Activated B cell treated with CpG ODN at 0.5 μM for 24 hours (primary cell): ENCODE data around the gene FGF21. TPM values are rescaled to one million over a fixed set of nuclear protein-coding genes. Genes with fewer than 3 reads are reported as not detected.
A peak's percentile ranks its signal among the peaks of the same experiment; 100 is the strongest.
"Not testable (repeated sequence)": the region's sequence is repeated elsewhere in the genome, so short reads cannot be mapped to it uniquely, and the experiment has no call there.

Source experiments
- ATAC-seq: fragments of 200-7000 bp; cut with Tn5 transposase; one replicate; pipeline ENCODE4 v1.10.0; 2021; ENCODE audit warnings: low read depth, mild to moderate bottlenecking, moderate library complexity
- CTCF ChIA-PET: fragments of 350-600 bp; sonication (Branson Sonifier 250); formaldehyde crosslinking; loops from one replicate; lab custom pipeline; 2021; ENCODE audit warnings: antibody characterized with exemption; lab: Charles Lee
- POLR2A ChIA-PET: fragments of 350-600 bp; sonication (Branson Sonifier 250); formaldehyde crosslinking; loops from one replicate; lab custom pipeline; 2021; ENCODE audit warnings: antibody characterized with exemption; lab: Charles Lee
- DNase-seq: peaks from one replicate; pipeline ENCODE4 v3.0.0; 2022
- H3K27ac Mint-ChIP-seq: one replicate; pipeline ENCODE4 v1.8.0; 2020; ENCODE audit warnings: mixed read lengths
- H3K27me3 Mint-ChIP-seq: one replicate; pipeline ENCODE4 v1.8.0; 2021; ENCODE audit warnings: mixed read lengths
- H3K36me3 Mint-ChIP-seq: one replicate; pipeline ENCODE4 v1.8.0; 2021; ENCODE audit warnings: low read depth, mixed read lengths
- H3K4me1 Mint-ChIP-seq: one replicate; pipeline ENCODE4 v1.8.0; 2021; ENCODE audit warnings: mixed read lengths
- H3K4me3 Mint-ChIP-seq: one replicate; pipeline ENCODE4 v1.8.0; 2020; ENCODE audit warnings: mild to moderate bottlenecking, mixed read lengths
- H3K9me3 Mint-ChIP-seq: one replicate; pipeline ENCODE4 v1.8.0; 2020; ENCODE audit warnings: mixed read lengths
- intact Hi-C: fragments of 100-400 bp; cut with micrococcal nuclease; formaldehyde crosslinking; loops from one replicate; pipeline ENCODE4 v1.15.1; 2024
- total RNA-seq: library from RNA; stranded (reverse); gene quantifications from 2 replicates; pipeline ENCODE4 v1.2.3, GENCODE V29; 2022
- TF ChIP-seq, protein P1 (sequence below): fragments of 200-600 bp; IDR thresholded peaks from one replicate; pipeline ENCODE4 v1.8.0; 2022; ENCODE audit warnings: antibody characterized with exemption, mild to moderate bottlenecking

Gene FGF21
- total RNA-seq, 1 donor from 2014 or later, result not detected

- intact Hi-C loops, result loop anchor here (1.0 to 5.0 kb wide), 8 partner anchors 11 to 928 kb away; partner anchors contain the start of genes CA11, DBP, RRAS and SCAF1
- peaks cover 25% of the 10 kb centered on the region for H3K4me1 Mint-ChIP-seq
- H3K4me3 Mint-ChIP-seq, result peak overlapping the region; percentile 81
- CTCF ChIA-PET, result no interaction called here
- no peaks in the 10 kb centered on the region for H3K27me3 Mint-ChIP-seq
- H3K27ac Mint-ChIP-seq, result peak overlapping the region; percentile 77
- DNase-seq, result peak; percentile 94
- no peaks in the 10 kb centered on the region for H3K36me3 Mint-ChIP-seq
- H3K9me3 Mint-ChIP-seq, result no peaks in the 10 kb centered on the region
- POLR2A ChIA-PET, result interaction anchor here (0.5 to 2.2 kb wide), 8 partner anchors 11 to 756 kb away, joined by 3 to 13 read pairs (median 5); partner anchors contain the start of gene DBP
- peak; percentile 91 for ATAC-seq
- TF ChIP-seq, protein P1, sequence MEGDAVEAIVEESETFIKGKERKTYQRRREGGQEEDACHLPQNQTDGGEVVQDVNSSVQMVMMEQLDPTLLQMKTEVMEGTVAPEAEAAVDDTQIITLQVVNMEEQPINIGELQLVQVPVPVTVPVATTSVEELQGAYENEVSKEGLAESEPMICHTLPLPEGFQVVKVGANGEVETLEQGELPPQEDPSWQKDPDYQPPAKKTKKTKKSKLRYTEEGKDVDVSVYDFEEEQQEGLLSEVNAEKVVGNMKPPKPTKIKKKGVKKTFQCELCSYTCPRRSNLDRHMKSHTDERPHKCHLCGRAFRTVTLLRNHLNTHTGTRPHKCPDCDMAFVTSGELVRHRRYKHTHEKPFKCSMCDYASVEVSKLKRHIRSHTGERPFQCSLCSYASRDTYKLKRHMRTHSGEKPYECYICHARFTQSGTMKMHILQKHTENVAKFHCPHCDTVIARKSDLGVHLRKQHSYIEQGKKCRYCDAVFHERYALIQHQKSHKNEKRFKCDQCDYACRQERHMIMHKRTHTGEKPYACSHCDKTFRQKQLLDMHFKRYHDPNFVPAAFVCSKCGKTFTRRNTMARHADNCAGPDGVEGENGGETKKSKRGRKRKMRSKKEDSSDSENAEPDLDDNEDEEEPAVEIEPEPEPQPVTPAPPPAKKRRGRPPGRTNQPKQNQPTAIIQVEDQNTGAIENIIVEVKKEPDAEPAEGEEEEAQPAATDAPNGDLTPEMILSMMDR, result no peak
Measured at GRCh38 chr19:48713864-48714755, 41.2 kb upstream of the FGF21 start.

DNA sequence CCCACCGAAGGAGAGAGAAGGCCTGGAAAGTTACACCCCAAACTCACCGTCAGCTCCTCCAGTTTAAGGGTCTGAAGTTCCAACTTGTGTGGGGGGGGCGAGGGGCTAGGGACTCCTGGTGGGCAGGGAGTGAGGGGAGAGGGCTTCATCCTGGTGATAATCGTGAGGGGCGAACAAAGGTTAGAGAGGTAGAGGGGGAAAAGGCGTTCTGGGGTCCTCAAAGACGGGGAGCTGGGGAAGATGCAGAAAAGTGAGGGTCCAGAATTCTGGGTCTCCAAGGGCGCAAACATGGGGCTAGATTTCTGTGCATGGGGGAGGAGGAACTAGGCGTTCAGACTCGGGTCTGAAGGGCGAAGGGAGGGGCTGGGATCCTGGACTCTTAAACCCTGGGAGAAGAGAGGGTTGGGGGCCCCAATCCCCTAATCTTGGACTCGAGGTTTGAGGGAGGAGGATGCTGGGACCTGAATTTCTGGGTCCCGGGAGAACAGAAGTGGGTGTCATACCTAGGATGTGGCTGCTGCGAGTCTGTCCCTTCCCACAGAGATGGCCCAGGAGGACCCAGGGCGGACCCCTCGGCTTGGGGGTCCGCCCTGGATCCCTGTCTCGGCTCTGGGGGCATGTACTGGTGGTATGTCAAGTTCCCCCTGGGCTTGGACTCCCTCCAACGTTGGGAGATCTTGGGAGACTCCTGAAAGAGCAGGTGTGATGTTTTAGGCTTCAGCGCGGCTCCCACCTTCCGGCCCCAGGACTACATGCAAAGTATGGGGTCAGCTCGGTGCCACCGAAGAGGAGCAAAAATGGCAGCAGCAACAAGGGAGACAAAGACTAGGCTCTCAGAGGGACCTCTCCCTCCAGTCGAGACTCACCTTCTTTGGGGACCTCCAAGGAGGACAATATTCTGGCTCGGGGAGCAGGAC, 40.3 kb upstream of the FGF21 start:
- no peak for ATAC-seq
- TF ChIP-seq, protein P1, result no peak
- Mint-ChIP-seq H3K27me3 (no peaks in the 10 kb centered on the region), H3K36me3 (no peaks in the 10 kb centered on the region), H3K4me1 (peaks cover 25% of the 10 kb centered on the region), H3K9me3 (no peaks in the 10 kb centered on the region), H3K27ac (peak overlapping the region; percentile 77), H3K4me3 (peak overlapping the region; percentile 81)
- ChIA-PET POLR2A (interaction anchor here (0.6 to 2.2 kb wide), 7 partner anchors 10 to 78 kb away, joined by 3 to 13 read pairs (median 6); partner anchors contain the start of gene DBP), CTCF (no interaction called here)
- intact Hi-C loops, result loop anchor here (1.0 to 5.0 kb wide), 8 partner anchors 10 to 927 kb away; partner anchors contain the start of genes CA11, DBP, RRAS and SCAF1
- no peak for DNase-seq

DNA sequence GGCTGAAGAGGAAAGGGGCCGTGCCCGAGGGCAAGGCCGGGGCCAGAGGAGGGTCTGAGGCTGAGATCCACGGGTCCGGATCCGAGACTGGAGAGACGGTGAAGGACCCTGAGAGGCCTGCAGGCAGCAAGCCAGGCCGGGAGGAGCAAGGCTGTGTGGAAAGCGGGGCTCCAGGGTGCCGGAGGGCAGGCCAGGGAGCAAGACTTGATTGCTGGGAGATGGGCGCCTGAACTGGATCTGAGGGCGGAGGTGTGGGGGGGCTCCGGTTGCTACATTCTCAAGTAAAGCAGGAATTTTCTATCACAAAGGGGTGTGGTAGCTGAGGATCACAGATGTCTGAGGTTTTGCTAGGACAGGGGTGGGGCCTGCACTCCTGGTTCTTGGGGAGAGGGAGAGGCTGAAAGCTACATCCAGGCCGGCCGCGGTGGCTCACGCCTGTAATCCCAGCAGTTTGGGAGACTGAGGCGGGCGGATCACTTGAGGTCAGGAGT, 39.6 kb upstream of the FGF21 start:
- H3K36me3 Mint-ChIP-seq, result peaks cover under 1% of the 10 kb centered on the region
- ATAC-seq, result no peak
- peak overlapping the region; percentile 50 for H3K27ac Mint-ChIP-seq
- peaks cover 28% of the 10 kb centered on the region for H3K4me1 Mint-ChIP-seq
- DNase-seq, result no peak
- intact Hi-C loops, result loop anchor here (2.0 kb wide), 1 partner anchor 55 kb away; no protein-coding TSS in a partner anchor
- ChIA-PET CTCF (no interaction called here), POLR2A (interaction anchor here (0.9 to 1.3 kb wide), 2 partner anchors 9 to 11 kb away, joined by 4 to 7 read pairs; no protein-coding TSS in a partner anchor)
- H3K9me3 Mint-ChIP-seq, result no peaks in the 10 kb centered on the region
- TF ChIP-seq, protein P1, result no peak
- H3K4me3 Mint-ChIP-seq, result peak overlapping the region; percentile 11
- H3K27me3 Mint-ChIP-seq, result no peaks in the 10 kb centered on the region

- ATAC-seq (no peak), DNase-seq (no peak)
- intact Hi-C loops, result no loop called here
- Mint-ChIP-seq H3K4me3 (no peak overlapping the region), H3K27me3 (no peaks in the 10 kb centered on the region), H3K9me3 (no peaks in the 10 kb centered on the region), H3K27ac (no peak overlapping the region), H3K4me1 (peaks cover 35% of the 10 kb centered on the region), H3K36me3 (peaks cover 3% of the 10 kb centered on the region)
- ChIA-PET POLR2A (interaction anchor here (0.5 to 1.3 kb wide), 2 partner anchors 8 to 1626 kb away, joined by 5 to 7 read pairs; no protein-coding TSS in a partner anchor), CTCF (no interaction called here)
- TF ChIP-seq, protein P1, result no peak
Measured at GRCh38 chr19:48716562-48717291, 38.6 kb upstream of the FGF21 start.

DNA sequence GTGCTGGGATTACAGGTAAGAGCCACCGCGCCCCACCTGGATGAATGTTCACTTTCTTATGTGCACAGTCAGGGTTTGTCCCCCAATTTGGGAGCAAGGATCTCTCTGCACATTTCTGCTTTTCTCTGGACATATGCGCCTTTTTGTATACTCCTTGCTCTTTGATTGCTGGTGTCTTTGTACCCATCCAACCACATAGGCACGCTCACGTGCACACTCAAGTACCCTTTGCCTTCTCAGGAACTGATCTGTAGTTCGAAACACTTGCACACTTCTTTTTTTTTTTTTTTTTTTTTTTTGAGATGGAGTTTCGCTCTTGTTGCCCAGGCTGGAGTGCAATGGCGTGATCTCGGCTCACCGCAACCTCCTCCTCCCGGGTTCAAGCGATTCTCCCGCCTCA, 37.2 kb upstream of the FGF21 start:
- H3K27ac Mint-ChIP-seq, ATAC-seq, H3K36me3 Mint-ChIP-seq, CTCF ChIA-PET, DNase-seq, H3K4me3 Mint-ChIP-seq, H3K9me3 Mint-ChIP-seq, H3K27me3 Mint-ChIP-seq, intact Hi-C loops: not testable (repeated sequence)
- H3K4me1 Mint-ChIP-seq, result peaks cover 32% of the 10 kb centered on the region
- POLR2A ChIA-PET, result interaction anchor here (0.7 kb wide), 1 partner anchor 13 kb away, joined by 6 read pairs; no protein-coding TSS in a partner anchor
